Hepatocyte (in vitro differentiated cells): ENCODE measurements around the gene SGSM2.

ENCODE experiments used
- CTCF ChIP-seq: fragments of 200-600 bp; sonication (generic); IDR thresholded peaks from 2 replicates; pipeline ENCODE4 v1.5.1; 2016; ENCODE audit warnings: antibody characterized with exemption, mild to moderate bottlenecking; ENCODE audit not compliant: poor library complexity
- EZH2 ChIP-seq: fragments of 200-600 bp; sonication (generic); IDR thresholded peaks from 2 replicates; pipeline ENCODE4 v1.6.1; 2016; ENCODE audit warnings: antibody characterized with exemption, mild to moderate bottlenecking, borderline replicate concordance

GRCh38 chr17:2289878-2290478 lies 47.3 kb upstream of the SGSM2 start:
- TF ChIP-seq CTCF (no peak), EZH2 (no peak)
